HL-60/S4 treated with retinoic acid at 250 ng/mL for 4 days and 3 days (cell line): ENCODE measurements around the gene A1CF.
"Not testable (repeated sequence)": the region's sequence is repeated elsewhere in the genome, so short reads cannot be mapped to it uniquely, and the experiment has no call there.

ENCODE experiments used
- in situ Hi-C: fragments of 300-500 bp; cut with MboI; formaldehyde crosslinking; loops from 2 replicates; pipeline ENCODE4 v1.7.0; 2022; ENCODE audit warnings: low sequenced_read_pairs

The A1CF gene

GRCh38 chr10:50794490-50794889, 90.9 kb downstream of the A1CF start:
- in situ Hi-C loops = no loop called here

- in situ Hi-C loops = no loop called here
These were observed 96.2 kb downstream of the A1CF start for GRCh38 chr10:50788951-50789945.

- in situ Hi-C loops = not testable (repeated sequence)
These were observed 97.5 kb downstream of the A1CF start for GRCh38 chr10:50787962-50788361.

- in situ Hi-C loops = not testable (repeated sequence)
These were observed 103.4 kb downstream of the A1CF start for GRCh38 chr10:50782017-50782416.

GRCh38 chr10:50780036-50780435, 105.4 kb downstream of the A1CF start:
- in situ Hi-C loops = not testable (repeated sequence)

- in situ Hi-C loops = not testable (repeated sequence)
These were observed 110.6 kb downstream of the A1CF start for GRCh38 chr10:50774868-50775267.

GRCh38 chr10:50772042-50772441, 113.4 kb downstream of the A1CF start:
- in situ Hi-C loops = not testable (repeated sequence)

- in situ Hi-C loops = not testable (repeated sequence)
These were observed 118.5 kb downstream of the A1CF start for GRCh38 chr10:50766774-50767513.
